Sigmoid colon (tissue), 4 donors: ENCODE measurements around the gene TBC1D1.

ENCODE experiments used
- EP300 ChIP-seq, 4 donors: sonication (generic); formaldehyde crosslinking; IDR thresholded peaks; one replicate each; pipeline ENCODE4 v1.6.1; 2017; ENCODE audit warnings: antibody characterized with exemption in 4 of 4
- POLR2A ChIP-seq, 2 donors: fragments of 450-650 bp; IDR thresholded peaks; one replicate each; pipeline ENCODE4 v1.6.1; 2016; ENCODE audit warnings: antibody characterized with exemption in 2 of 2, mild to moderate bottlenecking in 2 of 2, moderate library complexity in 2 of 2
- POLR2AphosphoS5 ChIP-seq, 4 donors: sonication (generic); formaldehyde crosslinking; IDR thresholded peaks; one replicate each; pipeline ENCODE4 v1.6.1; 2017; ENCODE audit warnings: antibody characterized with exemption in 4 of 4
- TF ChIP-seq, protein P1 (sequence below), 4 experiments: fragments of 450-650 bp in 3 of 4; fragments of 200-600 bp in 1 of 4; IDR thresholded peaks; one replicate each; pipeline ENCODE4 v1.5.1; 2016 to 2019; ENCODE audit warnings: antibody characterized with exemption in 4 of 4, mild to moderate bottlenecking in 3 of 4, moderate library complexity in 2 of 4

- TF ChIP-seq EP300 (IDR thresholded peaks at IDR 0.05) (no peak), POLR2AphosphoS5 (IDR thresholded peaks at IDR 0.05) (no peak), POLR2A (IDR thresholded peaks at IDR 0.05) (no peak)
- TF ChIP-seq, protein P1, sequence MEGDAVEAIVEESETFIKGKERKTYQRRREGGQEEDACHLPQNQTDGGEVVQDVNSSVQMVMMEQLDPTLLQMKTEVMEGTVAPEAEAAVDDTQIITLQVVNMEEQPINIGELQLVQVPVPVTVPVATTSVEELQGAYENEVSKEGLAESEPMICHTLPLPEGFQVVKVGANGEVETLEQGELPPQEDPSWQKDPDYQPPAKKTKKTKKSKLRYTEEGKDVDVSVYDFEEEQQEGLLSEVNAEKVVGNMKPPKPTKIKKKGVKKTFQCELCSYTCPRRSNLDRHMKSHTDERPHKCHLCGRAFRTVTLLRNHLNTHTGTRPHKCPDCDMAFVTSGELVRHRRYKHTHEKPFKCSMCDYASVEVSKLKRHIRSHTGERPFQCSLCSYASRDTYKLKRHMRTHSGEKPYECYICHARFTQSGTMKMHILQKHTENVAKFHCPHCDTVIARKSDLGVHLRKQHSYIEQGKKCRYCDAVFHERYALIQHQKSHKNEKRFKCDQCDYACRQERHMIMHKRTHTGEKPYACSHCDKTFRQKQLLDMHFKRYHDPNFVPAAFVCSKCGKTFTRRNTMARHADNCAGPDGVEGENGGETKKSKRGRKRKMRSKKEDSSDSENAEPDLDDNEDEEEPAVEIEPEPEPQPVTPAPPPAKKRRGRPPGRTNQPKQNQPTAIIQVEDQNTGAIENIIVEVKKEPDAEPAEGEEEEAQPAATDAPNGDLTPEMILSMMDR (IDR thresholded peaks at IDR 0.05): no peak
Measured at GRCh38 chr4:37994569-37994968, 103.7 kb downstream of the TBC1D1 start.
